NK-92 treated with Interleukin-12 subunit alpha and Interleukin-12 subunit beta, amount 100 ng/mL, for 24 hours (cell line): ENCODE measurements around the gene SLC2A13.

Source experiments
- DNase-seq: peaks from one replicate; lab custom pipeline; 2025; lab: John Stamatoyannopoulos, UW

Gene SLC2A13

DNA sequence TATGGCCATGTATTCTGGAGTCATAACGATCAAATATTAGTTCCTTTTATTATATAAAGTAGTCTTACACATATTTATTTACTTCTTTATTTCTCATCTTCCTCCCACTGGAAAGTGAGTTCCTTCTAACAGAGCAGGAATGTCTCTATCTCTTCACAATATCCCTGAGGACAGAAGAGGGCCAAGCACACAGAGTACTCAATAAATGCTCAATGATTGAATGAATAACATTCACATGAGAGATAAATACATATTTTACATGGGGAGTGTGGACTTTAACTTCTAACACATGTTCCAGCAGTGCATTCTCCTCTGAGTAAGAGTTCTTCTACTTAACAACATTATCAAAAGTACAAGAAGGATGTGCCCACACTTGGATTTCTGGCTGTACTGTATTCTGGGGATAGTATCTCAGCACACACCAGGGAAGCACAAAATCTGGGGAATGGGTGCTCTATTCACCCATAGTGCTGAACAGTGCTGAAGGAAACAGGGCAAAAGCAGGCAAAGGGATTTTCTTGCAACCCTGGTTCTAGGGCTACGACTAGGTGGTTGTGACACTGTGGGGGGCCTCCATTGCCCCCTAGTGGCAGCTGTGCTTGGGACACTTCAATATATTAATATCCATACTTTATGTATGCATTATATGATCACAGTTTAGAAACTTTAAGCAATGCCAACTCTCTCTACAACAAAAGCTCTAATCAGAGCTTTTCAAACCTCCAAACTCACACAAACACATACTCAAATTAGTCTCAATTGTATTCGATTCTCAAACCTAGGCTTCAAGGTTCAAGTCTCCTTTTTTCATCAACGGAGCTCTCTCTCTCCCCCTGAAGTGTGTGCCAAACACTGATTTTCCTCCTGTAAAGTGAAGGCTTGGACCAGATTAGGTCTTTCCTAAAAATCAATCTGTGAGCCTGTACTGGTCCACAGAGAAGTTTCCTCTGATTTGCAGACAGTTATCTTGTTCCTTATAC, 115.5 kb downstream of the SLC2A13 start:
- DNase-seq, result peak; percentile 13

DNA sequence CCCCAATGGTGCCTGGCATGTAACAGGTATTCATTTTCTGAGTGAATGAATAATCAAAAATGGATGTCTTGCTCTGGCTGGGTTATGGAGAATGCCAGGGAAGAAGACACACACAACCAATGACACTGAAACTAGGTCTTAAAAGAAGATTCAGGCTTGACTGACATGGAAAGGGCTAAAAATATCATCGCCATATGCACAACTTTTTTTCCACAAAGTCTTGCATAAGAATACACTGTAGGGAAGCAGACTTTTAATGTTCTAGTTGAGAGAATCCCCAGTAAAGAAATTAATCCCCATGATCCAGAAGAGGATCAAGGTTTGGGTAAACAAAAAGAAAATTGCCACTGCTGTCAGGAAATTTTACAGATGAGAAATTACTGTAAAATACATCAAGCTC, 116.4 kb downstream of the SLC2A13 start:
- no peak for DNase-seq

DNA sequence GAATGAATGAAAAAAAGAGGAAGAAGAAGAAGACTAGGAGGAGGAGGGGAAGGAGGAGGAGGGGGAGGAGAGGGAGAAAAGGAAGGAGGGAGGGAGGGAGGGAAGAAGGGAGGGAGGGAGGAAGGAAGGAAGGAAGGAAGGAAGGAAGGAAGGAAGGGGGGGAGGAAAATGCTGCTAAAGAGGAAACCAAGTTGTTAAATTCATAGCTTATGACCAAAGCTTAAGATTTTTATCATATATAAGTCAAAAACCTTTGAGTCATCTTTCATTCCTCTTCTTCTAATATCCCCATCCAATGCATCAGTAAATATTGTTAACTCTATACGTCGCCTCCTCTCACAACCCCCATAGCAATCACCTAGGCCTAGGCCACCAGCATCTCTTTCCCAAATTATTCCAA, 117.3 kb downstream of the SLC2A13 start:
- no peak for DNase-seq

DNA sequence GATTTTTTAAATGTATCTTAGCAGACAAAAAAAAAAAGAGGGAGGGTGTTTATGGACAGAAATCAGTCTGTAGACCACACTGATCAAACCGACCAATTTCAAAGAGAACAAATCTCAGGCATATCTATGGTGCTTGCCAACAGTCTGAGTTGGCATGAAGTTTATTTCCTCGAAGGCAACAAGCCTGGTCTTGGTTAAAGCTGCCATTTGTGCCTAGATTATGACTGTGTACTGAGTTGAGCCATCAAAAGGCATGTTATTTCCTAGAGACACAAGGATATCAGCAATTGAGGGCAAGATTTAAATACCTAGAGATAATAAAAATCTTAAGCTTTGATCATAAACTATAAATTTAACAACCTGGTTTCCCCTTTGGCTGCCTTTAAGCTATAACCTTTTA, 119.2 kb downstream of the SLC2A13 start:
- DNase-seq, result no peak

DNA sequence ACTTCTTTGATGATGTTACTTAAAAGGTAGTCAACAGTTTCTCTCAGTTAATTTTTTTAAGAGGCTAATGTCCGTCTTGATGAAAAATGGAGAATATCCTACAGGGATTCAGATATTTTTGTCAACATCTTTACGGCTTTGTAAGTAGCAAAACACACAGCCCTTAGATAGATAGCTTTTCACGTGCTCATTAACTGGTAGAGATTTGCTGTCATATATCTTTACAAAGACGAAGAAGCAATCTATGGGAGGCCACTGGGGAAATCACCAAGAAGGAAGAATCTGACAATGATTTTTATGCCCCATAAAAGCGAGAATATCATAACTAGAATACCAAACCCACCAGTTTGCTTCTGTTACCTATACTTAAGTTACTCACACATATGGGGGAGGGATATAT, 121.2 kb downstream of the SLC2A13 start:
- no peak for DNase-seq

DNA sequence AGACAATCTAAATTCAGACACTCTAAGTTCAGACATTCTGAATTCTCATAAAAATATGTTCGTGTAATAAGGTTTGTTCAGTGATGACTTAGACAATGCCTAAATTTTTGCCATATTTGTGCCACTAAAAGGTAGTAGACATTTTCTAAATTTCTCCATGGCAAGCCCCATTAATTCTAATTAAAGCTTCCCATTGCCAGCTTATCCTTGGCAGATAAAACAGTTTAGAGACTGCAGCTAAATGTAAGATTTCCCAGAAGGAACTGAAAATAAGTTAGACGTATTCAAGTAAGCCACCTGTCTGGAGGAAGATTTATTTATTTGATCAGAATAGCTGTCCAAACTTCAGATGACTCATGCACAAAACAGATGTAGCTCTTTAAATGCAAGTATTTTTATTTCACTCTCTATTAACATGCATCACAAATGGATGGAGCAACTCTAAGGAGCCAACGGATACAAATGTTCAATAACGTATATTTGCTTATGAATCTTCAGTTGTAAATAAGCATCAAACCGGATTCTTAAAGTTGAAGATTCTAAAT, 130.4 kb downstream of the SLC2A13 start:
- no peak for DNase-seq

DNA sequence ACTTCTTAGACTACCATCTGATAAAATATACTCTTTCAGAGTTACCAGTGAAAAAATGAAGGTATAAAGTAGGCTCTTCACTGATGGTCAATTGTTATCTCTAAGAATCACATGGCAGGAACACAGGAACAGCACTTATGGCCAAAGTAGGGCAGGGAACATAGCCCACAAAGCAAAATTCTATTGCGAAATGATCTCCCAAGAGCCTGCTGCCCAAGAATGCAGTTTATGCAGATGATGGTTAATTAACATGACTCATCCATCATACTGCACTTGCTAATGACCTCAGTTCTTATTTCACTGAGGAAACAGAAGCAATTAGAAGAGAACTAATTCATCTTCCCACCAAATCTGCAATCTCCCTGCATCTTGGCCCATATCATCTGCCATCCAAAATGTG, 133.8 kb downstream of the SLC2A13 start:
- no peak for DNase-seq

DNA sequence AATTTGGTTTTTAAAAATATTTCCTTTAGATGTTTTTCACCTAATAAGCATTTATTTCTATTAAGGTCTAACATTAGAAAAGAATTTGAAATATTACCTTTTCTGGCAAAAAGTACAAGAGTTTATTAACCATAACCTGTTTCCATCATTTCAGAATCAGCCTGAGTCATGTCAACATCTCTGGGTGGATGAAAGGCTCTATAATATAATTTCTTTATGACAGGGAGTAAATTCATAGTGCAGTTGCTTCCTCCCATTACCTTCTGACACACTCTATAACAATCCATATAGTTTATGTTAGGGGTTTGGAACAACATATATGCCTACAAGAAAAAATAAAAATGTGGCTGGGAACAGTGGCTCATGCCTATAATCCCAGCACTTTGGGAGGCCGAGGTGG, 134.5 kb downstream of the SLC2A13 start:
- DNase-seq, result no peak

DNA sequence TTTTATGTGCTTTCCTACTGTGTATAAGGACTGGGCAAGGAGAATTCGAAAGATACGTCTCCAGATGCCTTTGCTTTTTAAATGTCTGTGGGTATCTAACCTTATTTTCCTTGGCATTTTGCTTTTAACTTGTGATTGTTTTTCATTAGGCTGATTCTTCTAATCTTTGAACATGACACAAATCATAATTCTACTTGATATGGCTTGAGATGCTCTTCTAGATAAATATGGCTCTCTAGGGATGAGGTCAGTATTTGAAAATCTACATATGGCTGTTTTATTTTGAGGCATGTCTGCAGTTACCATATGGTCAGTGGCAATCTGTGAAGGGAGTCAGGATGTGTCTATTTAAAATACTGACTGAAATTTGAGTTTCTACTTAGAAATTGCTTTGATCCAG, 139.2 kb downstream of the SLC2A13 start:
- no peak for DNase-seq

DNA sequence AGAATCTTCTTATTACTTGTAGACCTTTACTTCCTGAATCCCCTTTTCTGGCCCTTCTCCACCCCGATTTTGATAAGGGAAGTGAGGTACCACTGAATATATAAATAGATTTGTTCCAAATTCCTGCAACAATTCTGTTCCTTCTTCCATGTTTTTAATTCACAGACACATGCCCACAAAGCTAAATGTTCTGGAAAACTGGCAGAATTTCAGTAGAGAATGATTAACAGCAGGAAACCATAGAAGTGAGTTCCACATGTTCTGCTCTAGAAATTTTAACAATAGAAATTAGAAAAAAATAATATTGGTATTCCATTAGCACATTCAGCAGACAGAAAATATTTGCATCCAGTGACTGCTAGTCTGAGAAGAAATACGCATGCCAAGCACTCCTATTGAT, 139.6 kb downstream of the SLC2A13 start:
- no peak for DNase-seq

DNA sequence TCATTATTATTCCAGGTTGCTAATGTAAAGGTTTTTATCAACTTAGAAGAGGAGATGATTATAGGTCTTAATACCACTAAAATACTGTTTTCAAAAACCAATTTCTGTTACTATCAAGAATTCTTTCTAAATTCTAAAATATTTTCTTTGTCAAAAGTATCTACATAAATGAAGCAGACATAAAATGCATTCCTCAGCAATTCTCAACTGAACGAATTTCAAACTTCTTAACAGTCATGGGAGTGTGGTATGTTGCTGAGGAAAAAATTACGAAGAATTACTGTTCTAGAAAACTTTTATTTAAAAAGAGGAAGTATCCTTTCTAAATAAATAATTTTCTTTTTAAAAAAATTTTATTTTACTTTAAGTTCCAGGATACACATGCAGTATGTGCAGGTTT, 146.4 kb downstream of the SLC2A13 start:
- no peak for DNase-seq

DNA sequence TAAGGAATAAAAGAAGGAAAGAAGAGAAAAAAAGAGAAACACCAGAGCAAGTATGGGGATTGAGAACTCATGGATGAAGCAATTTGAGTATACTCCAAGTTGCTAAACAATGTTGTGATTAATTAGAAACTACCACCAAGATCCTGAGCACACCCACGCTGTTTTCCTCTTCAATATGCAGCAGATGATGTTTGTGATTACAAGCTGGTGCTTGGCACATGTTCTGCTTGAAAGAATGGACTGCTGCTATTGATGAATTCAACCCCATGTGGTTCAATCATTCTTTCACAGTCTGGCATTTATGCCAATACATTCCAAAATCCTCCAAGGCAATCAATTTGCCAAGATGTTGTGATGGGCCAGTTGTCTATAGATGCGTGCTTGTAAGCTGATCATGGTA, 146.8 kb downstream of the SLC2A13 start:
- no peak for DNase-seq

DNA sequence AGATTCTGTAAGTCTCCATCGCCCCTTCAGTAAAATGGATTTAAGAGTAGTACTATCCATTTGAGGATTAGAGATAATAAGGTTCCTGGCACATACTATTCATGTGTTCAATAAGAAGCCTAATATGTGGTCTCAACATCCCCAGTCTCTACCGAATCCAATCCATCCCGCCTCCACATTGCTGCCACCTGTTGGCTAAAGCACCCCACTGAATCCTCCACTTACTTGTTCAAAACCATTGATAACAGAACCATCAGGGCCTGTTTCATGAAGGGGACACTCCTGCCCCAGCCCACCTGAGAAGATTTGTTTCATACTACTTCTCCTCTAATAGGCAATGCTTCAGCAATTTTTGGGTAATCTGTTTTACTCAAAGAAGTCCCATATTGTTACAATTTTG, 147.5 kb downstream of the SLC2A13 start:
- no peak for DNase-seq

DNA sequence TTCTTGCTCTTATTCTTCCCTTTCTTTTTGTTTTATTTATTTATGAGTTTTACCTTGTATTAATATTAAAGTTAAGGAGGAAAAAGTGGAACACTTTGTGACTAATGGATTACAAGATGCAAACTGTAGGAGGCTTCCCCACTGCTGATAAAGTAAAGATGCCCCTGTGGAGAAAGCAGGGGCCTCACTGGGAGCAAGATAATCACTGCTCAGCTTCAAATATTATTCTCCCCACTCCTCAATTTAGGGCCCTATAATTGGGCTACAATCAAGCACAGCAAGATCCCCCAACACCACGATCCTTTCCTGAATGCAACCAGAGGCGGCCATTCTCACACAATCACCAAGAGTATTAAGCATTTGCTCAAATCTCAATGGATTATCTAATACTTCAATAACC, 149.2 kb downstream of the SLC2A13 start:
- DNase-seq, result no peak

DNA sequence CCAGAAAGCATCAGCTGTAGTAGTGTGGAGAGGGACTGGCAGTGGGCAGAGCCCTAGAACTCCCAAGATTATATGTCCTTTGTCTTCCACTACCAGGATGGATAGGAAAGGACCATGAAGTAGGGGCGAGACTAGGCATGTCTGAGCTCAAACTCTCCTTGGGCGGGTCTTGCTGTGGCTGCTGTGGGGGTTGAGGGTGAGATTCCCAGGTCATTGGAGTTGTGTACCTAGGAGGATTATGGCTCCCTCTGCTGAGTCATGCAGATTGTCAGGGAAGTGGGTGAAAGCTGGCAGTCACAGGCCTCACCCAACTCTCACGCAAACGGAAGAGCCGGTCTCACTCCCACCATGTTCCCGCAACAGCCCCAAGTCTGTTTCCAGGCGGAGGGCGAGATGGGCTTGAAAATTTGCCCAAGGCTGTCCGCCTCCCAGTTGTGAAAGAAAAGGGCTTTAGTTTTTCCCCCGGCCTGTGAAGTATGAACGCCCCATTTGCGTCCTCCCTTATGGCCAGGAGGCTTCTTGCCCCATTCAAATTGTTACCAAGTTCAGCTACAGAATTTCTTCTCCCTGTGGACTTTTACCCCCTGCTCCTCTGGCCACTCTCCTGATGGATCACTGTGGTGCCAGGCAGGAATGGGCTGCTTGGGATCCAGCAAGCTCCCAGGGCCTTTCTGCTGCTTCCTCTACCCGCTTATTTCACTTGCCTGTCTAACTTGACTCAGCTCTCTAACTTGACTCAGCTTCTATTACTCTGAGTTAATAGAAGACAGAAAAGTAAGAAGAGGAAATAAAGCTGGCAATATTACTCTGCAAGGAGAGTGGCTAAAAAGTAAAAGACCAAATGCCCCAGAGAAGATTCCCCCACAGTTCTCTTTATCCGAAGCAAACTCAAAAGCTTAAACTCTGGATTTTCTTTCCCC, 159.3 kb downstream of the SLC2A13 start:
- DNase-seq, result no peak

DNA sequence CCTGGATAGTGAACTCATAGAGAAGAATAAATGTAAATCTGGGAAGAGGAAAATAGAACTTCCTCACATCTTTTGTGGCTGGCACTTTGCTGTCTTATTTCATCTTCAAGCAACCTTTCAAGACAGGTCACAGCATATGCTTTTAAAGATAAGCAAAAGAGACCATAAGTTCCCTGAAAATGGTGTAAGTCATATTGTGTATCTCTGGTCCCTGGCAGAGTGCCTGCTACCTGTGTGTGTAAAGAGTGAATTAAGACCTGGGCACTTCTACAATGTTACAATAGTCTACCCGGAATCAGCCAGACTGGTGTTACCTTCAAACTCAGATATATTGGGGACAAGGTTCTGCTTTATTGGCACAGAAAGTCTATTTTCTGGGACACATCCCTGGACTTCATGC, 168.8 kb downstream of the SLC2A13 start:
- no peak for DNase-seq

DNA sequence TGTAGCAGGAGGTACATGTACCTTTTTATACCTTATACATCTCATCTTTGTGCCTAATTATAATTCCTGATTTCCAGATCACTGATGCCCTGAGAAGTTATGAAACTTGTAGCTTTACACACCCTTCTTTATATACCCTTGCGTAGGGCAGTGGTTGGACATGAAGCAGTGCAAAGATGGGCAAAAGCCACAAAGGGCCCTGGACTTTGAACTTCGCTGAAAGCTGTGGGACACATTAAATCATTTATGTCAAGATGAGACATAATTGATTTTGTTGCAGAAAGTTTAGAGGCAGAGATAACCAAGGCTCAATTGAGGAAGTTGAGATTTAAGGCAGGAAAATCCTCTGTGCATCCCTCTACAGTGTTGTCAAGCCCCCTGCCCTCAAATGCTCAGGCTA, 170.0 kb downstream of the SLC2A13 start:
- DNase-seq, result no peak

DNA sequence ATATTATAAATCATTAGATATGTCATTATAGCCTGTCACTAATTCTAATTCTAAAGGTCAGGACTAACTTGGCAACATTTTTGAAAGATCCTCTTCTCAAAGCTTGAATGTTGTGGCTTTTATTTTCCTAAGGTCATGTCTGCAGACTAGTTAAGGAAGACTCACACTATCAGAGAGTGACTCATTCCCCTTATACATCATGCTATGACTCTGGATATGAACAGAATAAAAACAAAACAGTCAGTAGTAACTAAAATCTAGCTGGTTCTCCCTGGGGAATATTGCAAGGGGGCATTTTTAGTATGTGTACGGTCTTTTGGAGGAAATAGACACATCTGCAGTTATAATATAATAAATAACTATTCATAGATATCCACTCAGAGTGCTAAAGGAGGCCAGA, 170.6 kb downstream of the SLC2A13 start:
- DNase-seq, result no peak

DNA sequence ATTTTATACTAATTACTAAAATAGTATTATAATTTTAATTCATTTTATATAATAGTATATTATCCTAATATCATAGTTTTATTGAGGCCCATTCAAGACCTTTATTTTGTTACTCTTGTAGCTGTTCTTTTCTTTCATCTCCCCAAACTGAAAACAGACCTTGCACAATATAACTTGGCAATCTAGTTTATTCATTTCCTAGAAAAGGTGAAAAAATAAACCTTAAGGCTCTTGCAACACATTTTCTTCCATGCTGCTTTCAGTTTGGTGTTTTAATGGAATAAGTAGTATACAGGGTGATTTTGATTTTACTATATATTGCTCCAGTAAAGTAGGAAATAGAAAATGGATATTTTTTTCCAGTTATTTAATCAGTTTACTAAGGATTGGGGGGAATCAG, 174.0 kb downstream of the SLC2A13 start:
- no peak for DNase-seq

DNA sequence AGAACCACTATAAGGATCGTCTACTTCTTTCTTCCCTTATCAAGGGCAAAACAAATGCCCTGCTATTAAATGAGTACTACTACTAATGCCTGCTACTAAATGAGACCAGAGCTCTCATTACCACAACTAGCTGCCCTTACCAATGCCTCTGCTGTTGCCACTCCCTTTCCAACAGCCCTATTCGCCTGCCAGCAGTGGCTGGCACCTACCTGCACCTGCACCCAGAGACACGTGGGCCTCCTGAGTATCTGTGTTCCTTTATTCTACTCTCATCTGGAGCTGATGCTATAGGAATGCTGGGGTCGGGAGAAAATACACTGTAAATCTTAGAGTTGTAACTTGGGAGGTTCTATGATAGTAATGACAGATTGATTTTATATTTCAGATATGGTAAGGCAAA, 174.7 kb downstream of the SLC2A13 start:
- DNase-seq, result no peak

DNA sequence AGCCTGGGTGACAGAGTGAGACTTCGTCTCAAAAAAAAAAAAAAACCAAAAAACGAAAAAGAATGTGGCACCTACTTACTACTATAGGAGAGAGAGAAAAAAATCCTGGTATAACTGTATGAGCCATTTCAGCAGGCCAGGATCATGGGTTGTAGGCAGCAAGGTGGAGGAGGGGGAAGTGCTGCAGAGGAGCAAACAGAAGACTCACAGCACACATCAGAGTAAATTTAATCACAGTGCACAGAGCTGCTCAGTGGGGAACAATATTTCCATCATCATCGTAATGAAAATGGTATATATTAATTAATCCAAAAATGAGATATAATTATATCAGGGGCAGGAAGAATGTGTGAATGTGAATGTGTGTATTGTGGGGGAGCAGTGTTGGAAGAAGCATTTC, 175.8 kb downstream of the SLC2A13 start:
- no peak for DNase-seq

DNA sequence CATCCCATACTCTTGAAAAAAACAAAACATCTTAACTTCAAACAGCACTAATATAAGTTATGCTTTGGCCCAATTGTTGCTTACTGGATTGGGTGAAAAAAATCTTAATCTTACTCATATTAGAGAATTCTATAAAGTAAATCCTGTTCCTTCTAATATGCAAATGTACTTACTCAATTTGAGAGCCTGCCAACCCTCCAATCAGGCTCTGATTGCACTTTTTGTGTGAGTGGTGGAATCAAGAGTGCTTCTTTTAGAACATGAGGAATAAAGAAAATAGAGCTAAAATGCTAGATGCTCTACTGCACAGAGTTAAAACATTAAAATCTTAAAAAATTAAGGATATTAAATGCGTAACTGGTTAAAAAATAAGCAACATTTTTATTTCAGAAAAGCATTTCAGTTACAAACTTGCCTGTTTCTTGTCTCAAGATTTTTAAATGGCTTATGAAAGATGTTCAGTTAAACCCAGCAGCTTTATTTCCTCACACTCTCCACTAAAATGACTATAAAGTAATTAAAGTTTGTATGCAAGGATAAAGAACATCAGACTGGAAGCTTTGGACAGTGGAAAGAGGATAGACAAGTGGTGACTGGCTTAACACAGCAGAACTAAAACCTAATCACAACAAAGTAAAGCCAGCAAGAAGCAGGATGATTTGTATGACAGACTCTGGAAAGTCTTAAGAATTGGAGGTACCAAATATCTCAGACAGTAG, 177.5 kb downstream of the SLC2A13 start:
- DNase-seq, result no peak
